Gastroesophageal sphincter (tissue), 3 donors: Measurements from ENCODE around the gene PRDM16.

Experiments used
- EP300 ChIP-seq: sonication (generic); formaldehyde crosslinking; IDR thresholded peaks from one replicate; pipeline ENCODE4 v1.6.1; 2017; ENCODE audit warnings: antibody characterized with exemption, mild to moderate bottlenecking
- POLR2A ChIP-seq, 2 donors: fragments of 450-650 bp; IDR thresholded peaks; one replicate each; pipeline ENCODE4 v1.6.1; 2017; ENCODE audit warnings: antibody characterized with exemption in 2 of 2, mild to moderate bottlenecking in 2 of 2, moderate library complexity in 1 of 2
- POLR2AphosphoS5 ChIP-seq: sonication (generic); formaldehyde crosslinking; IDR thresholded peaks from one replicate; pipeline ENCODE4 v1.6.1; 2017; ENCODE audit warnings: antibody characterized with exemption
- TF ChIP-seq, protein P1 (sequence below), 4 experiments: fragments of 200-600 bp in 2 of 4; fragments of 450-650 bp in 2 of 4; sonication (generic) in 1 of 4; IDR thresholded peaks; one replicate each; pipeline ENCODE4 v1.5.1; 2017 to 2019; ENCODE audit warnings: antibody characterized with exemption in 4 of 4, mild to moderate bottlenecking in 2 of 4, moderate library complexity in 2 of 4

- TF ChIP-seq, protein P1, sequence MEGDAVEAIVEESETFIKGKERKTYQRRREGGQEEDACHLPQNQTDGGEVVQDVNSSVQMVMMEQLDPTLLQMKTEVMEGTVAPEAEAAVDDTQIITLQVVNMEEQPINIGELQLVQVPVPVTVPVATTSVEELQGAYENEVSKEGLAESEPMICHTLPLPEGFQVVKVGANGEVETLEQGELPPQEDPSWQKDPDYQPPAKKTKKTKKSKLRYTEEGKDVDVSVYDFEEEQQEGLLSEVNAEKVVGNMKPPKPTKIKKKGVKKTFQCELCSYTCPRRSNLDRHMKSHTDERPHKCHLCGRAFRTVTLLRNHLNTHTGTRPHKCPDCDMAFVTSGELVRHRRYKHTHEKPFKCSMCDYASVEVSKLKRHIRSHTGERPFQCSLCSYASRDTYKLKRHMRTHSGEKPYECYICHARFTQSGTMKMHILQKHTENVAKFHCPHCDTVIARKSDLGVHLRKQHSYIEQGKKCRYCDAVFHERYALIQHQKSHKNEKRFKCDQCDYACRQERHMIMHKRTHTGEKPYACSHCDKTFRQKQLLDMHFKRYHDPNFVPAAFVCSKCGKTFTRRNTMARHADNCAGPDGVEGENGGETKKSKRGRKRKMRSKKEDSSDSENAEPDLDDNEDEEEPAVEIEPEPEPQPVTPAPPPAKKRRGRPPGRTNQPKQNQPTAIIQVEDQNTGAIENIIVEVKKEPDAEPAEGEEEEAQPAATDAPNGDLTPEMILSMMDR (IDR thresholded peaks at IDR 0.05) = no peak
- TF ChIP-seq POLR2AphosphoS5 = no peak
- TF ChIP-seq POLR2A (IDR thresholded peaks at IDR 0.05) = no peak
- TF ChIP-seq EP300 = no peak
Observed at GRCh38 chr1:3219791-3220467, 150.9 kb downstream of the PRDM16 start.
